DND-41 (cell line): ENCODE measurements around the gene C9orf153.

Experiments
- ATAC-seq: fragments of 200-7000 bp; cut with Tn5 transposase; 3 replicates; pipeline ENCODE4 v1.9.1; 2021; ENCODE audit warnings: low read depth; ENCODE audit not compliant: insufficient read depth
- DNase-seq: peaks from one replicate; pipeline ENCODE4 v3.0.0-alpha.2; 2020
- H2AFZ ChIP-seq: 2 replicates; pipeline ENCODE4 v1.6.0; 2012; ENCODE audit warnings: low read depth, low read length
- H3K27ac ChIP-seq: 2 replicates; pipeline ENCODE4 v1.5.1; 2012; ENCODE audit warnings: low read length, inconsistent platforms
- H3K27me3 ChIP-seq: fragments of 200-600 bp; sonication (generic); 2 replicates; pipeline ENCODE4 v1.6.0; 2012; ENCODE audit warnings: low read length, mild to moderate bottlenecking, inconsistent platforms; ENCODE audit not compliant: insufficient read depth, poor library complexity
- H3K36me3 ChIP-seq: 2 replicates; pipeline ENCODE4 v1.5.1; 2012; ENCODE audit warnings: low read length, inconsistent platforms; ENCODE audit not compliant: insufficient read depth
- H3K4me1 ChIP-seq: 2 replicates; pipeline ENCODE4 v1.5.1; 2012; ENCODE audit warnings: mild to moderate bottlenecking, low read length; ENCODE audit not compliant: insufficient read depth
- H3K4me2 ChIP-seq: 2 replicates; pipeline ENCODE4 v1.6.0; 2012; ENCODE audit warnings: mild to moderate bottlenecking, moderate library complexity, low read length, inconsistent platforms; ENCODE audit not compliant: insufficient read depth
- H3K4me3 ChIP-seq, 2 experiments: fragments of 200-600 bp in 1 of 2; shearing (Covaris generic) in 1 of 2; 2 replicates each; pipeline ENCODE4 v1.5.1; 2012 to 2016; ENCODE audit warnings: inconsistent platforms in 2 of 2, low read length in 2 of 2, mild to moderate bottlenecking in 2 of 2, low read depth in 1 of 2, moderate library complexity in 1 of 2
- H3K79me2 ChIP-seq: 2 replicates; pipeline ENCODE4 v1.6.0; 2012; ENCODE audit warnings: low read length, inconsistent platforms; ENCODE audit not compliant: insufficient read depth
- H3K9ac ChIP-seq: 2 replicates; pipeline ENCODE4 v1.6.0; 2012; ENCODE audit warnings: low read depth, mild to moderate bottlenecking, inconsistent platforms, low read length, moderate library complexity
- H3K9me3 ChIP-seq: 2 replicates; pipeline ENCODE4 v1.5.1; 2012; ENCODE audit warnings: low read length, moderate library complexity, mild to moderate bottlenecking, inconsistent platforms; ENCODE audit not compliant: insufficient read depth, severe bottlenecking
- H4K20me1 ChIP-seq: 2 replicates; pipeline ENCODE4 v1.6.0; 2012; ENCODE audit warnings: low read length; ENCODE audit not compliant: insufficient read depth
- EZH2 ChIP-seq: IDR thresholded peaks from 3 replicates; pipeline ENCODE4 v1.6.1; 2012; ENCODE audit warnings: borderline replicate concordance, low read depth, mild to moderate bottlenecking, moderate library complexity, low read length, inconsistent platforms; ENCODE audit not compliant: severe bottlenecking
- TF ChIP-seq, protein P1 (sequence below): IDR thresholded peaks from 2 replicates; pipeline ENCODE4 v1.5.1; 2012; ENCODE audit warnings: borderline replicate concordance, low read length, moderate library complexity, mild to moderate bottlenecking; ENCODE audit not compliant: poor library complexity, severe bottlenecking; ENCODE audit errors: extremely low read depth

C9orf153 gene

DNA sequence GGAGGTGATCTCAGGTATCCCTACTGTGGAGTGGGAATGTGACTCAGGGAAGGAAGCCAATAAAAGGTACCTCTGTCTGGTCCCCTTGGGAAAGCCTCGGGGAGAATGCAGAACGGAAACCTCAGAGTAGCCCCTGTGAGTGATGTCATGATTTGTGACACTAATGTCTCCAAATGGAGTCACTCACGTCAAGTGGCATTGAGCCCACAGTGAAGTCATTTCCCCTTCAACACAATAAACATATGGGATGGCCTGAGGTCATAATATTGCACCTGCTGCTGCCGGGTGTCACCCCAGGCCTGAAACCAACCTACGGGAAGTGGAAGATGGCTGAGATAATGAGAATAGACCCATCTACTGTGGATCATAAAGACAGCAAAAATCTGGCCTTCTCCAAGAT lies 84.2 kb downstream of the C9orf153 start:
- H3K4me1 ChIP-seq = no peaks in the 10 kb centered on the region
- no peak for DNase-seq
- no peaks in the 10 kb centered on the region for H3K9me3 ChIP-seq
- TF ChIP-seq EZH2 = no peak
- TF ChIP-seq, protein P1, sequence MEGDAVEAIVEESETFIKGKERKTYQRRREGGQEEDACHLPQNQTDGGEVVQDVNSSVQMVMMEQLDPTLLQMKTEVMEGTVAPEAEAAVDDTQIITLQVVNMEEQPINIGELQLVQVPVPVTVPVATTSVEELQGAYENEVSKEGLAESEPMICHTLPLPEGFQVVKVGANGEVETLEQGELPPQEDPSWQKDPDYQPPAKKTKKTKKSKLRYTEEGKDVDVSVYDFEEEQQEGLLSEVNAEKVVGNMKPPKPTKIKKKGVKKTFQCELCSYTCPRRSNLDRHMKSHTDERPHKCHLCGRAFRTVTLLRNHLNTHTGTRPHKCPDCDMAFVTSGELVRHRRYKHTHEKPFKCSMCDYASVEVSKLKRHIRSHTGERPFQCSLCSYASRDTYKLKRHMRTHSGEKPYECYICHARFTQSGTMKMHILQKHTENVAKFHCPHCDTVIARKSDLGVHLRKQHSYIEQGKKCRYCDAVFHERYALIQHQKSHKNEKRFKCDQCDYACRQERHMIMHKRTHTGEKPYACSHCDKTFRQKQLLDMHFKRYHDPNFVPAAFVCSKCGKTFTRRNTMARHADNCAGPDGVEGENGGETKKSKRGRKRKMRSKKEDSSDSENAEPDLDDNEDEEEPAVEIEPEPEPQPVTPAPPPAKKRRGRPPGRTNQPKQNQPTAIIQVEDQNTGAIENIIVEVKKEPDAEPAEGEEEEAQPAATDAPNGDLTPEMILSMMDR = no peak
- no peaks in the 10 kb centered on the region for H3K27me3 ChIP-seq
- no peak overlapping the region for H3K4me2 ChIP-seq
- ATAC-seq = no peak
- H3K9ac ChIP-seq = no peak overlapping the region
- no peak overlapping the region for H3K27ac ChIP-seq
- no peaks in the 10 kb centered on the region for H3K36me3 ChIP-seq
- no peaks in the 10 kb centered on the region for H4K20me1 ChIP-seq
- H3K79me2 ChIP-seq = no peaks in the 10 kb centered on the region
- no peak overlapping the region for H2AFZ ChIP-seq
- no peak overlapping the region for H3K4me3 ChIP-seq
